Bronchial epithelial cell (primary cell): Measurements from ENCODE around the gene SYT14. TPM values are rescaled to one million over a fixed set of nuclear protein-coding genes. Genes with fewer than 3 reads are reported as not detected.
"Not testable (repeated sequence)": the region's sequence is repeated elsewhere in the genome, so short reads cannot be mapped to it uniquely, and the experiment has no call there.

ENCODE experiments used
- DNase-seq: peaks from one replicate; pipeline ENCODE4 v3.0.0-alpha.2; 2010; ENCODE audit warnings: low read depth
- FAIRE-seq: peaks from 2 replicates; lab custom pipeline; 2011; peaks lifted over from hg19 to GRCh38; lab: Jason Lieb, UNC
- H3K27me3 ChIP-seq: 2 replicates; pipeline ENCODE4 v1.5.1; 2011; ENCODE audit warnings: low read length; ENCODE audit not compliant: control insufficient read depth, insufficient read depth
- H3K36me3 ChIP-seq: 2 replicates; pipeline ENCODE4 v1.5.1; 2011; ENCODE audit warnings: low read length; ENCODE audit not compliant: control insufficient read depth, insufficient read depth
- H3K4me3 ChIP-seq: 2 replicates; pipeline ENCODE4 v1.5.1; 2011; ENCODE audit warnings: mild to moderate bottlenecking, low read depth, low read length, control low read depth
- total RNA-seq: library from RNA; depleted of rRNA; stranded (reverse); fragments of >200 nt; gene quantifications from 2 replicates; pipeline ENCODE4 v1.2.1, GENCODE V29; 2014
- TF ChIP-seq, protein P1 (sequence below): IDR thresholded peaks from 2 replicates; pipeline ENCODE4 v1.5.1; 2011; ENCODE audit warnings: mild to moderate bottlenecking, moderate library complexity, low read length, control low read depth, inconsistent platforms; ENCODE audit not compliant: insufficient read depth, severe bottlenecking

Gene SYT14
- total RNA-seq, 1 donor from 2014 or later = not detected

DNA sequence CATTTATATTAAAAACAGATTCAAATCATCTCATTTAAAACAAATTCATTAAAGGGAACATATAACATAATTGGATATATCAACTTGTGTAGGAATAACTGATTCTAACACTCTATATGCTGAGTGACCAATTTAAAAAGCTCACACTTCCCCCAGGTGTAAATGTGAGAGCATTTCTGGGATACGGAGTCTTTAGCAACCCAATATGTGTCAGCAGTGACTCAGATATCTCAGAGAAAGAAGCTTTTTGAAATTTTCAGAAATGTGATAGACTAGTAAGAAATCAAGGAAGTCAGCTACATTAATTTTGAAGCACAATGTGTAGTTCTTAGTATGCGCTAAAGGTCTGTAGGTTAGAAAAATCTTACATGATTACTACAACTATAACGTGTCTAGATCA lies 206.7 kb downstream of the SYT14 start:
- FAIRE-seq = no peak
- Histone ChIP-seq H3K36me3 (no peaks in the 10 kb centered on the region), H3K27me3 (peaks cover 3% of the 10 kb centered on the region), H3K4me3 (no peak overlapping the region)
- peak; percentile 77 for DNase-seq
- TF ChIP-seq, protein P1, sequence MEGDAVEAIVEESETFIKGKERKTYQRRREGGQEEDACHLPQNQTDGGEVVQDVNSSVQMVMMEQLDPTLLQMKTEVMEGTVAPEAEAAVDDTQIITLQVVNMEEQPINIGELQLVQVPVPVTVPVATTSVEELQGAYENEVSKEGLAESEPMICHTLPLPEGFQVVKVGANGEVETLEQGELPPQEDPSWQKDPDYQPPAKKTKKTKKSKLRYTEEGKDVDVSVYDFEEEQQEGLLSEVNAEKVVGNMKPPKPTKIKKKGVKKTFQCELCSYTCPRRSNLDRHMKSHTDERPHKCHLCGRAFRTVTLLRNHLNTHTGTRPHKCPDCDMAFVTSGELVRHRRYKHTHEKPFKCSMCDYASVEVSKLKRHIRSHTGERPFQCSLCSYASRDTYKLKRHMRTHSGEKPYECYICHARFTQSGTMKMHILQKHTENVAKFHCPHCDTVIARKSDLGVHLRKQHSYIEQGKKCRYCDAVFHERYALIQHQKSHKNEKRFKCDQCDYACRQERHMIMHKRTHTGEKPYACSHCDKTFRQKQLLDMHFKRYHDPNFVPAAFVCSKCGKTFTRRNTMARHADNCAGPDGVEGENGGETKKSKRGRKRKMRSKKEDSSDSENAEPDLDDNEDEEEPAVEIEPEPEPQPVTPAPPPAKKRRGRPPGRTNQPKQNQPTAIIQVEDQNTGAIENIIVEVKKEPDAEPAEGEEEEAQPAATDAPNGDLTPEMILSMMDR = no peak

DNA sequence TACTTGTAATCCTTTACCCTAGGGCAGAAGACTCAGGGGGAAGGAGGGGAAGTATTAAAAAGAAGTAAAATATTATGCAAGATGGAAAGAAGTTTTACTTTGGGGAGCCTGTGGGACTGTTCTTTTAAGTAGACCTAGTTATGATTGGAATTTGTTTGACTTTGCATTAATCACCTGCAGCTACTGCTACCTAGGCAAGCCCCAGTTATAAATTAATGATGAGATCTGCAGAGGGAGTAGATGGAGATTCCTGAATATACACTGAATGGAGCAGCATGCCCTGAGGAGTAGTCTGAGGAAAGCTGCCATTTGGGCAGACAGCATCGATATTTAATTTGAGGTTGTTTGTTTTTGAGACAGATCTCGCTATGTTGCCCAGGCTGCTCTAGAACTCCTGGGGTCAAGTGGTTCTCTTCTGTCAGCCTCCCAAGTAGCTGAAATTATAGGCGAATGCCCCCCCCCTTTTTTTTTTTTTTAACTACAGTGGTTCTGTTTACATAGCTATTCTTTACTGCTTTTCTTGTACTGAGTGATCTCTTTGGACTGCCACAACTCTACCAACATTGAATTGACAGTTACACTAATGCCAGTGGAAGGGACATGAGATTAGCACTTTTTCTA lies 213.1 kb downstream of the SYT14 start:
- no peaks in the 10 kb centered on the region for H3K27me3 ChIP-seq
- no peak for FAIRE-seq
- TF ChIP-seq, protein P1 = no peak
- DNase-seq = no peak
- no peak overlapping the region for H3K4me3 ChIP-seq
- H3K36me3 ChIP-seq = no peaks in the 10 kb centered on the region

GRCh38 chr1:210159211-210159610 lies 221.2 kb downstream of the SYT14 start:
- TF ChIP-seq, protein P1 = no peak
- H3K27me3 ChIP-seq = no peaks in the 10 kb centered on the region
- DNase-seq (no peak), FAIRE-seq (no peak)
- H3K4me3 ChIP-seq = no peak overlapping the region
- H3K36me3 ChIP-seq = no peaks in the 10 kb centered on the region

DNA sequence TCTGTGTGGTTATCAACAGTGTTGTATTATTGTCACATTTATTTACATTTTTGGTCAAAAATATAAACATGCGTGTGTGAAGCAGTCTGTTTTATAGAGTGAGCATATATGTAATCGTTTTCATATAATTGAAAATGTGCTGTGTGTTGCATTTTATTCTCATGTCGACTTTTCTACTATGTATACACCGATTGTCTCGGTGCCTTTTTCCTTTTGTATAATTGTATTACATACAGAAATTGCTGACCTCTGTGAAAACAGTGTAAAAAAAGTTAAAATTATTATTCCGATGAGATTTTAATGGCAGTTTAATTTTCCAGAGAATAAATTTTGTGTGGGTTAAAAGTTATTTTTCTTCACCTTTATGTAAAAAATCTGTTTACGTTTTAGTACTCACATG lies 232.2 kb downstream of the SYT14 start:
- TF ChIP-seq, protein P1 = no peak
- DNase-seq = no peak
- FAIRE-seq = no peak
- Histone ChIP-seq H3K4me3 (no peak overlapping the region), H3K36me3 (no peaks in the 10 kb centered on the region), H3K27me3 (no peaks in the 10 kb centered on the region)

GRCh38 chr1:210174133-210174532 lies 236.1 kb downstream of the SYT14 start:
- H3K27me3 ChIP-seq = no peaks in the 10 kb centered on the region
- no peak overlapping the region for H3K4me3 ChIP-seq
- no peaks in the 10 kb centered on the region for H3K36me3 ChIP-seq
- TF ChIP-seq, protein P1 = no peak
- DNase-seq (no peak), FAIRE-seq (no peak)

GRCh38 chr1:210185063-210185462 lies 247.0 kb downstream of the SYT14 start:
- DNase-seq = no peak
- Histone ChIP-seq H3K27me3 (no peaks in the 10 kb centered on the region), H3K4me3 (no peak overlapping the region), H3K36me3 (no peaks in the 10 kb centered on the region)
- FAIRE-seq = no peak
- TF ChIP-seq, protein P1 = no peak

- not testable (repeated sequence) for H3K27me3 ChIP-seq, FAIRE-seq, H3K4me3 ChIP-seq, H3K36me3 ChIP-seq
- peak; percentile 73 for DNase-seq
Measured at GRCh38 chr1:210187849-210188606, 250.0 kb downstream of the SYT14 start.
